ENCODE measurements around the gene EYS. TPM values are rescaled to one million over a fixed set of nuclear protein-coding genes. Genes with fewer than 3 reads are reported as not detected.

Gene EYS
- total and polyA plus RNA-seq, 2 of the 8 experiments (the other 6 are each of a cell fraction or from before 2014, with no cell fraction given): 0.05 to 0.13 TPM

DNA sequence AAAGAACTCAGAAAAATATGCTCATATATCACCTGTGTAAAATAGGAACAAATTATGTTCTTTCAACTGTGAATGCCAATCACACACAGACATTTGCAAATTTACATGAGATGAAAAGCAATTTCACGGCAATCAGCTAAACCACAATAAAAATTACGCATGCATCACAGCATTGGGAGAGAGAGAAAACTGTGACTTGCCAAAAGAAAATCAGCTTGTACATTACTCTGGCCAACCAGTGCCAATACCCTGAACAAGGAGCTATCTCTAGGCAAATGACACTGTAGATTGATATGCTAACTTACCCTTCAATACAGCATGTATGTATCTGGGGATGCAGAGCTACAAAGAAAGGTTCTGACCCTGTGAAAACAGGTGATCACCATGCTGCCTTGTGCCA lies 515.6 kb downstream of the EYS start:
- 93% methylated on average over 2 of the region's 2 CpGs; no CpG with 5 or more reads in 1 of the 2 experiments for WGBS, 2 experiments (ENCODE audit: extremely low coverage in 1 of 2, insufficient coverage in 1 of 2, insufficient read length in 1 of 2, insufficient replicate concordance in 2 of 2, low coverage in 1 of 2, low lambda C conversion rate in 2 of 2, missing lambda C conversion rate in 1 of 2)
- Histone ChIP-seq H3K4me1 (replicated peaks in 1 of 4; ENCODE audit: control insufficient read depth in 3 of 4, insufficient read depth in 4 of 4, low read length in 3 of 4) (peaks cover 0 to 4% (median 3%) of the 10 kb centered on the region in 4 experiments; a peak in 3 of 7 replicates), H3K14ac (ENCODE audit: insufficient read length) (no peak overlapping the region), H2BK120ac (replicated peaks; ENCODE audit: low read depth, low read length) (no peak overlapping the region), H3K36me3 (ENCODE audit: control insufficient read depth in 2 of 4, insufficient read depth in 4 of 4, low read length in 3 of 4) (no peaks in the 10 kb centered on the region), H3K79me2 (ENCODE audit: control insufficient read depth in 1 of 2, insufficient read depth in 2 of 2, low read length in 2 of 2) (no peaks in the 10 kb centered on the region), H3K79me1 (ENCODE audit: low read depth, low read length) (no peaks in the 10 kb centered on the region), H2BK15ac (ENCODE audit: low read length) (no peak overlapping the region), H3K4ac (replicated peaks; ENCODE audit: insufficient read length, low read depth, low read length) (no peak overlapping the region), H3K9ac (replicated peaks in 1 of 4; ENCODE audit: extremely low read depth in 1 of 4, low read depth in 3 of 4, low read length in 3 of 4) (no peak overlapping the region), H3K9me3 (ENCODE audit: insufficient read depth in 2 of 2, low read depth in 1 of 2, low read length in 1 of 2) (no peaks in the 10 kb centered on the region), H3K23ac (ENCODE audit: insufficient read length) (no peak overlapping the region), H3K27ac (ENCODE audit: low read depth, low read length) (no peak overlapping the region), H3K56ac (replicated peaks; ENCODE audit: insufficient read length, low read depth, low read length) (no peak overlapping the region), H3K27me3 (replicated peaks in 1 of 4; ENCODE audit: control insufficient read depth in 3 of 4, extremely low read depth in 1 of 4, insufficient read depth in 3 of 4, low read length in 3 of 4) (no peaks in the 10 kb centered on the region), H2BK5ac (ENCODE audit: low read depth, low read length) (no peak overlapping the region), H4K91ac (replicated peaks; ENCODE audit: insufficient read length, low read length) (no peak overlapping the region), H4K20me1 (replicated peaks in 1 of 2; ENCODE audit: control insufficient read depth in 1 of 2, insufficient read depth in 2 of 2, low read length in 2 of 2) (no peaks in the 10 kb centered on the region), H4K5ac (ENCODE audit: insufficient read length, low read depth, low read length) (no peak overlapping the region), H3K4me2 (ENCODE audit: insufficient read depth in 1 of 2, low read depth in 2 of 2, low read length in 2 of 2) (no peak overlapping the region), H2AK5ac (ENCODE audit: low read depth, low read length) (no peak overlapping the region), H2BK12ac (ENCODE audit: low read depth, low read length) (no peak overlapping the region), H3K23me2 (ENCODE audit: low read depth, low read length) (no peaks in the 10 kb centered on the region), H2AFZ (ENCODE audit: low read length) (peak overlapping the region; percentile 47; the same call in 1 of the 2 replicates), H2BK20ac (ENCODE audit: low read length) (no peak overlapping the region), H3K18ac (ENCODE audit: extremely low read depth, low read length) (no peak overlapping the region), H4K8ac (ENCODE audit: extremely low read depth, insufficient read depth, low read length) (no peak overlapping the region), H3K4me3 (ENCODE audit: extremely low read depth in 1 of 4, insufficient read depth in 2 of 4, low read depth in 3 of 4, low read length in 4 of 4) (no peak overlapping the region)
- no peak for DNase-seq (ENCODE audit: low read depth in 1 of 2, low spot score in 2 of 2)
- TF ChIP-seq RFX5 (IDR thresholded peaks at IDR 0.05; ENCODE audit: borderline replicate concordance, low read depth, low read length): no peak
- TF ChIP-seq SP2 (IDR thresholded peaks at IDR 0.05; ENCODE audit: low read length): no peak
- no peak for TF ChIP-seq EGR1 (IDR thresholded peaks at IDR 0.05; ENCODE audit: borderline replicate concordance, low read depth, low read length)
- TF ChIP-seq, protein P1, sequence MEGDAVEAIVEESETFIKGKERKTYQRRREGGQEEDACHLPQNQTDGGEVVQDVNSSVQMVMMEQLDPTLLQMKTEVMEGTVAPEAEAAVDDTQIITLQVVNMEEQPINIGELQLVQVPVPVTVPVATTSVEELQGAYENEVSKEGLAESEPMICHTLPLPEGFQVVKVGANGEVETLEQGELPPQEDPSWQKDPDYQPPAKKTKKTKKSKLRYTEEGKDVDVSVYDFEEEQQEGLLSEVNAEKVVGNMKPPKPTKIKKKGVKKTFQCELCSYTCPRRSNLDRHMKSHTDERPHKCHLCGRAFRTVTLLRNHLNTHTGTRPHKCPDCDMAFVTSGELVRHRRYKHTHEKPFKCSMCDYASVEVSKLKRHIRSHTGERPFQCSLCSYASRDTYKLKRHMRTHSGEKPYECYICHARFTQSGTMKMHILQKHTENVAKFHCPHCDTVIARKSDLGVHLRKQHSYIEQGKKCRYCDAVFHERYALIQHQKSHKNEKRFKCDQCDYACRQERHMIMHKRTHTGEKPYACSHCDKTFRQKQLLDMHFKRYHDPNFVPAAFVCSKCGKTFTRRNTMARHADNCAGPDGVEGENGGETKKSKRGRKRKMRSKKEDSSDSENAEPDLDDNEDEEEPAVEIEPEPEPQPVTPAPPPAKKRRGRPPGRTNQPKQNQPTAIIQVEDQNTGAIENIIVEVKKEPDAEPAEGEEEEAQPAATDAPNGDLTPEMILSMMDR (IDR thresholded peaks at IDR 0.05; ENCODE audit: control extremely low read depth in 1 of 3, insufficient read depth in 1 of 3, low read depth in 1 of 3, low read length in 3 of 3): no peak
- TF ChIP-seq, protein P2, sequence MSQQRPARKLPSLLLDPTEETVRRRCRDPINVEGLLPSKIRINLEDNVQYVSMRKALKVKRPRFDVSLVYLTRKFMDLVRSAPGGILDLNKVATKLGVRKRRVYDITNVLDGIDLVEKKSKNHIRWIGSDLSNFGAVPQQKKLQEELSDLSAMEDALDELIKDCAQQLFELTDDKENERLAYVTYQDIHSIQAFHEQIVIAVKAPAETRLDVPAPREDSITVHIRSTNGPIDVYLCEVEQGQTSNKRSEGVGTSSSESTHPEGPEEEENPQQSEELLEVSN (IDR thresholded peaks at IDR 0.05): no peak
- TF ChIP-seq FOSL1 (IDR thresholded peaks at IDR 0.05; ENCODE audit: insufficient read depth, low read depth, low read length): no peak
- TF ChIP-seq JUND (IDR thresholded peaks at IDR 0.05; ENCODE audit: low read length): no peak
- TF ChIP-seq GTF2F1 (IDR thresholded peaks at IDR 0.05; ENCODE audit: borderline replicate concordance, low read depth, low read length): no peak
- no peak for TF ChIP-seq NANOG (IDR thresholded peaks at IDR 0.05; ENCODE audit: insufficient read depth, low read depth, low read length, poor library complexity, severe bottlenecking)
- TF ChIP-seq CTBP2 (IDR thresholded peaks at IDR 0.05; ENCODE audit: borderline replicate concordance, insufficient read depth, insufficient read length, low read length): no peak
- no peak for TF ChIP-seq PHF8 (conservative IDR thresholded peaks at IDR 0.05; ENCODE audit: low read depth, low read length)
- POLR2A ChIA-PET (ENCODE audit: partially characterized antibody): no interaction called here
- CTCF ChIA-PET (ENCODE audit: partially characterized antibody): interaction anchor here (0.6 kb wide), 1 partner anchor 60 kb away, joined by 3 read pairs; no protein-coding TSS in a partner anchor
- FAIRE-seq: no peak

Data from H1 (cell line).